HG02885 (cell line): ENCODE measurements around the gene FIBCD1.

Source experiments
- ATAC-seq: cut with Tn5 transposase; IDR thresholded peaks from one replicate; pipeline ENCODE4 v1.9.1; 2021; ENCODE audit warnings: mild to moderate bottlenecking; ENCODE audit not compliant: unreplicated experiment, poor library complexity

FIBCD1 gene

GRCh38 chr9:130924448-130924788 lies 14.6 kb downstream of the FIBCD1 start:
- no peak for ATAC-seq

- no peak for ATAC-seq
Measured at GRCh38 chr9:130923611-130924447, 15.2 kb downstream of the FIBCD1 start.

GRCh38 chr9:130922893-130923610 lies 16.0 kb downstream of the FIBCD1 start:
- no peak for ATAC-seq

GRCh38 chr9:130921989-130922892 lies 16.8 kb downstream of the FIBCD1 start:
- no peak for ATAC-seq

- no peak for ATAC-seq
Measured at GRCh38 chr9:130921300-130921988, 17.6 kb downstream of the FIBCD1 start.

- no peak for ATAC-seq
Measured at GRCh38 chr9:130920762-130921299, 18.2 kb downstream of the FIBCD1 start.

GRCh38 chr9:130920233-130920632 lies 18.8 kb downstream of the FIBCD1 start:
- ATAC-seq = no peak

- no peak for ATAC-seq
Measured at GRCh38 chr9:130919559-130920145, 19.4 kb downstream of the FIBCD1 start.

GRCh38 chr9:130918826-130919558 lies 20.1 kb downstream of the FIBCD1 start:
- ATAC-seq = no peak

GRCh38 chr9:130918101-130918825 lies 20.8 kb downstream of the FIBCD1 start:
- no peak for ATAC-seq

GRCh38 chr9:130917168-130917960 lies 21.7 kb downstream of the FIBCD1 start:
- no peak for ATAC-seq

- no peak for ATAC-seq
Measured at GRCh38 chr9:130915096-130915447, 24.0 kb downstream of the FIBCD1 start.

- ATAC-seq = no peak
Measured at GRCh38 chr9:130914417-130915095, 24.5 kb downstream of the FIBCD1 start.

GRCh38 chr9:130913599-130914416 lies 25.2 kb downstream of the FIBCD1 start:
- no peak for ATAC-seq

GRCh38 chr9:130912932-130913598 lies 26.0 kb downstream of the FIBCD1 start:
- ATAC-seq = no peak
